ENCODE measurements around the gene TEP1.

The TEP1 gene

DNA sequence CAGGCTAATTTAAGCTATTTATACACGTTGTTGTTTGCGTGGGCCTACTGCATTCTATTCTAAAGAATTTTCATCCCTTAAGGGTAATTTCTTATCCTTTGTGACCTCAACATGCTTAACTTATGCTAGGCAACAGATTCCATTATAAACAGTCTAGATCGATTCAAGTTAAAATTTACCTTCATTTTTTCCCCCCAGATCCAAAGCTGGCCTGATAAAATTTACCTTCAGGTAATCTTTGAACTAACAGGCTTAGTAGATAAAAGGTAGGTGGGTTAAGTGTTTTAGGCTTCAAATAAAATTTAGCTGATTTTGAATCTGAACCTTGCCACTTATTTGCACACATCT, 79.8 kb downstream of the TEP1 start:
- DNase-seq = no peak

DNA sequence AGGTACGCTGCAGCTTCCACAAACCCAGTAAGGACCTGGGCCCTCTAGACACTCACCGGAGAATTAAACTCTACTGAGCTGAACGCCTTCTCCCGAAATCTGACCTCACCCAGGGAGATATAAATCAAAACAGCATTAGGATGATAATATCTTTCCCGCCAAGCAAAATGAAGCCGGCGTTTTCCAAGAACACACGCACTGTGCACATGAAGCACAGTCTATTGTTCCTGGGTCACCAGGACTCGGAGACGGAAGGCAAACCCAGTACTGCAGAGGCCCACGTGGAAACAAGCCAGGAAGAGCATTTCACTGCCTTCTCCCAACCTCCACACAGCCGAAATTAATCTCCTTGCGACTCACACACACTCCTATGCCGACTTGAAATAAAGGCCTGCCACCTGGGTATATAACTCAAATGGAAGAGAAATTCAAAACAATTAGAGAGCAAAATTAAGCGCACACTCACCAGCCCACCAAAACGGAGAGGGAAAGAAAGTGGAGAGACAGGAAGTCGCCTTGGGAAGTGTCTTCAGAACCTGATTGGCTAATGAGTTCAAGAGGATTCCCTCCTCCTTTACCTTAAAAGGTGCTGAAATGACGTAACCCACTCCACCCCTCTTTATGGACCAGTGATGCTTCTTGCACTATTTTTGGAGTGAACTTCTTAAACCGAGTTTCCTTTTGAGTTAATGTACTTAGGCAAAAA, 80.4 kb downstream of the TEP1 start, which contains the start of gene CCNB1IP1:
Gene CCNB1IP1 (minus strand): TSS at position 492 of the 706 bp plus-strand sequence. CDS start 16,756 bp downstream, outside the sequence.
- DNase-seq = peak; percentile 38

DNA sequence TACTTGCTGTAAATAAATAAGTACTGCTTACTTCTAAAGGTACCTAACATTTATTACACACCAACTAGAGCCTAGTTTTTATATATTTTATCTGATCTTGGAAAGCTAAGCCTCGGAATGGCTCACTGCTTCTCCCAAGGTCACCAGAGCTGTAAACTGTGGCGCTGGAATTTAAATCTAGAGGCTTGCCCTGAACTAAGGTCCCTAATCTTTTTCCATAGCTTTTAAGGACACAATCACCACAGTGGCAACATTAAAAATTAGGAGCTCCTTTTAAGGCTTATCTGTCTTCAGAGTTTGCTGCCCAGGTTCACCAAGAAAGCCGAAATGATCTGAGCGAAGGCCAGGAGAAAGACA, 80.9 kb downstream of the TEP1 start:
- DNase-seq = no peak

DNA sequence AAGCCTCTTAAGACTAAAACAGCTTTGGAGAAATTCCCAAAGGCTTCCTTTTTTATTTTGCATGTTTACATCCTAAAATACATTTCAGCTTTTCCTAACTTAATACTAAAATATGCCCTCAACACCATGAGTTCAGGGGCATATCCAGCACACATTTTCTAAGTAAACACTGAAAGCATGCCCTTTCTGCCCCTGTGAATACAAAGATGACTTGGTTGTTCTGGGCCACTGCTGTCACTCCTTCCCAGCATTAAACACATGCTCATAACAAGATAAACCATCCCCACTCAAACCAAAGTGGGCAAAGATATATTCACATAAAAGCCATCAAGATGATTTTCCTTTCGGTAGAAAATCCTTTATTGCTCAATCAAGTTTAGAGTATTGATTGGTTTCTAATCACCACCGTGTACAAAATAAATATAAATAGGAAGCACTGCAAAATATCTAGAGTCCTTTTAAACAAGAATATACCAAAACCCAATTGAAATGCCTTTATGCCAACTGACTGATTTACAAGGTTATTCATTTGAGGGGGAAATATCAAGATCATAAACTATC, 82.2 kb downstream of the TEP1 start:
- no peak for DNase-seq

GRCh38 chr14:20329355-20329754, 83.9 kb downstream of the TEP1 start:
- DNase-seq = no peak

DNA sequence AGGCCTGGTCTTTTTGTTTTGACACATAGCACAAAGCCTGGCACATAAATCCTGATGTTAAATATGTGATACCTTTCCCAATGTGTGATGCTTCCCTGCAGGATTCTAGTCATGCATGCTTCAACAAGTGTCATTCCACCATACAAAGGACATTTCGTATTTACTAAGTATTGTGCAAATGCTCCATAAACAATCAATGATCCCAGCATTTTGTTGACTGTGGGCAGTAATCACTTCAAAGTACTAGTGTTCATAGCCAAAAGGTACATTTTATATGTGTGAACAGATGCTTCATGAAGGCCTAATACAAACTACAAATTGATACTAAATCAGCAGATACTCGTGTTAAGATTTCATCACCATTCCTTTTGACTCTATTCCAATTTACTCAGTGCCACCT, 84.6 kb downstream of the TEP1 start:
- no peak for DNase-seq

DNA sequence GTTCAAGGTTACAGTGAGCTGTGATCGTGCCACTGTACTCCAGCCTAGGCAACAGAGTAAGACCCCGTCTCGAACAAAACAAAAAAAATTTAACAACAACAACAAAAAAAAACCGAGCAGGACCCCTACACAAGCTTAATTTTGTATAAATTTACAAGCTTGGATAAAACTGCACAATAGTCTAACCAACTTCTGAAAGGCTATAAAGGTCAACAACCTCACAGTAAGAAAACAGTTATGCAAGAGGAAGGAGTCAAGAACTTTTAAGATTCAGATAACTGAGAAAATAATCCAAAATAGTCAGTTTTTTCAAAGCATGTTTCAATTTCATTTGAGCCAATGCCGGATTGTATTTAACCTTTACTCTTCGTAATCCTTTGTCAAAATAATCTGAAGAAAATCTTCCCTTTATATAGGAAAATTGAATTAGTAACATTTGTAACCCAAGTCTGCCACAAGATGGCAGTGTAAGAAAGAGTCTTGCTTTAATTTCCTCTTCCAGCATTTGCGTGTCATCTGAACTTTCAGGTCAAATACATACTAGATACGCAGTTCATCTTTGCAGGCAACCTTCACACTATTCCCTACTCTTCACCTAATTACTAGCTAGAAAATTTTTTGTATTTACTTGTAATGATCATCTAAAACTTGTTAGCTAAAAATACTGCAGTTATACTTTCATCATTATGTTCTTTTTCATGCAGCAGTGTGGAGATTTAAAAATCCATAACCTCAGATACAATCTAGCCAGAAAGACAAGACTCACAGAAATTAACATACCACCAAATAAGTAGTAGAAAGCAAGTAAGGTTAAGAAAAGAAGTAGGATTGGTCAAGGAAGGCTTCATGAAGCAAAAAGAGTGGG, 86.1 kb downstream of the TEP1 start:
- DNase-seq = peak; percentile 15

DNA sequence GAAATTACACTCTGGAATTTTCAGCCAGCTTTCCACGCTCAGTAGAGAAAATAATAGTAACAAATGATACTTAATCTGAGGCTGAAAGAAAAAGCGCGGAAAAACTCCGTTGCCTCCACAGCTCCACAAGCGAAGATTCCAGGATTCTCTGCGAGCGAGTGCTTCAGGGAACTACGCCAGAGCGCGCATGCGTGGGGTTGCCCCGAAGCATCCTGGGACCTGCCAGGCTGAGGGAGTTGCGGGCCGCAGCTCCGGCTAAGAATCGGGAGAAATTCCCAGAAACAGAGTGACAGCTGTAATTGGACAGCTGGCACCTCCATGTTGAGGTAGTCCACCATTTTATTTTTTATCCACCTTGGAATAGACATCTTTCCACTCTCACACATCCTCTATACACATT, 95.6 kb downstream of the TEP1 start:
- no peak for DNase-seq
